Measurements from ENCODE around the gene TMEM14A. TPM values are rescaled to one million over a fixed set of nuclear protein-coding genes. Genes with fewer than 3 reads are reported as not detected.

TMEM14A gene, protein sequence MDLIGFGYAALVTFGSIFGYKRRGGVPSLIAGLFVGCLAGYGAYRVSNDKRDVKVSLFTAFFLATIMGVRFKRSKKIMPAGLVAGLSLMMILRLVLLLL
- total RNA-seq: 6.6 and 7.7 TPM in 2 replicates

GRCh38 chr6:52670502-52671409 is at the start of gene TMEM14A:
Gene TMEM14A, plus strand, starts transcription at chr6:52671113. Its CDS starts 5,990 bp downstream, at chr6:52677103.
- no peaks in the 10 kb centered on the region for H3K9me3 Mint-ChIP-seq
- ATAC-seq (ENCODE audit: low read depth): peak; percentile 97
- H3K27ac Mint-ChIP-seq: peak within 1 kb of the TSS; percentile 69
- peak; percentile 88 for DNase-seq
- peak within 1 kb of the TSS; percentile 86 for H3K4me3 Mint-ChIP-seq
- H3K4me1 Mint-ChIP-seq: peaks cover 39% of the 10 kb centered on the region
- intact Hi-C loops (cut with micrococcal nuclease): loop anchor here (2.0 to 5.0 kb wide), 3 partner anchors 18 to 977 kb away; partner anchors contain the start of gene GSTA4
- H3K36me3 Mint-ChIP-seq (ENCODE audit: low read depth): peaks cover 5% of the 10 kb centered on the region
- TF ChIP-seq CTCF (IDR thresholded peaks at IDR 0.05): no peak
- CTCF ChIA-PET: interaction anchor here (1.4 kb wide), 1 partner anchor 18 kb away, joined by 4 read pairs; no protein-coding TSS in a partner anchor
- H3K27me3 Mint-ChIP-seq: no peaks in the 10 kb centered on the region
- POLR2A ChIA-PET: interaction anchor here (0.6 to 0.7 kb wide), 2 partner anchors 24 to 263 kb away, joined by 3 to 4 read pairs; no protein-coding TSS in a partner anchor

DNA sequence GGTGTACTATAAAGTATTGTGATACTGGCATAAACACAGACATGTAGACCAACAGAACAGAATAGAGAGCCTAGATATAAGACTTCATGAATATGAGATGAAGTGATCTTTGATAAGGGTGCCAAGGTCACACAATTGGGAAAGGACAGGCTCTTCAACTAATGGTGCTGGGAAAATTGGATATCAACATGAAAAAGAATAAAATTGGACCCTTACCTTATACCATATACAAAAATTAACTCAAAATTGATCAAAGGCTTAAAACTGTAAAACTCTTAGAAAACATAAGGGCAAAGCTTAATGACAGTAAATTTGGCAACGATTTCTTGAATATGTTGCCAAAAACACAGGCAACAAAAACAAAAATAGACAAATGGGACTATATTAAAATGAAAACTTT is 49.3 kb upstream of the TMEM14A start:
- H3K4me1 Mint-ChIP-seq: no peaks in the 10 kb centered on the region
- ATAC-seq (ENCODE audit: low read depth): no peak
- H3K27ac Mint-ChIP-seq: no peak overlapping the region
- no peaks in the 10 kb centered on the region for H3K9me3 Mint-ChIP-seq
- H3K36me3 Mint-ChIP-seq (ENCODE audit: low read depth): no peaks in the 10 kb centered on the region
- CTCF ChIA-PET: no interaction called here
- intact Hi-C loops (cut with micrococcal nuclease): no loop called here
- no peak for TF ChIP-seq CTCF (IDR thresholded peaks at IDR 0.05)
- DNase-seq: no peak
- POLR2A ChIA-PET: no interaction called here
- no peak overlapping the region for H3K4me3 Mint-ChIP-seq
- peaks cover 15% of the 10 kb centered on the region for H3K27me3 Mint-ChIP-seq

- no peak overlapping the region for H3K4me3 Mint-ChIP-seq
- intact Hi-C loops (cut with micrococcal nuclease): no loop called here
- H3K4me1 Mint-ChIP-seq: no peaks in the 10 kb centered on the region
- ATAC-seq (ENCODE audit: low read depth) (no peak), DNase-seq (no peak)
- ChIA-PET POLR2A (no interaction called here), CTCF (interaction anchor here (1.4 kb wide), 1 partner anchor 27 kb away, joined by 5 read pairs; no protein-coding TSS in a partner anchor)
- peaks cover 15% of the 10 kb centered on the region for H3K27me3 Mint-ChIP-seq
- no peaks in the 10 kb centered on the region for H3K36me3 Mint-ChIP-seq (ENCODE audit: low read depth)
- no peak for TF ChIP-seq CTCF (IDR thresholded peaks at IDR 0.05)
- no peaks in the 10 kb centered on the region for H3K9me3 Mint-ChIP-seq
- no peak overlapping the region for H3K27ac Mint-ChIP-seq
These were observed 48.1 kb upstream of the TMEM14A start for GRCh38 chr6:52622810-52623209.

GRCh38 chr6:52632011-52632410 is 38.9 kb upstream of the TMEM14A start:
- Mint-ChIP-seq H3K4me1 (no peaks in the 10 kb centered on the region), H3K27me3 (peaks cover 4% of the 10 kb centered on the region), H3K27ac (no peak overlapping the region), H3K36me3 (ENCODE audit: low read depth) (no peaks in the 10 kb centered on the region), H3K4me3 (no peak overlapping the region), H3K9me3 (no peaks in the 10 kb centered on the region)
- no peak for TF ChIP-seq CTCF (IDR thresholded peaks at IDR 0.05)
- intact Hi-C loops (cut with micrococcal nuclease): no loop called here
- ATAC-seq (ENCODE audit: low read depth): no peak
- DNase-seq: no peak
- POLR2A ChIA-PET: no interaction called here
- CTCF ChIA-PET: no interaction called here

- Mint-ChIP-seq H3K27ac (no peak overlapping the region), H3K27me3 (peaks cover 7% of the 10 kb centered on the region), H3K4me1 (no peaks in the 10 kb centered on the region), H3K9me3 (no peaks in the 10 kb centered on the region), H3K36me3 (ENCODE audit: low read depth) (no peaks in the 10 kb centered on the region), H3K4me3 (no peak overlapping the region)
- no peak for ATAC-seq (ENCODE audit: low read depth)
- no peak for DNase-seq
- ChIA-PET CTCF (interaction anchor here (1.2 kb wide), 1 partner anchor 14 kb away, joined by 3 read pairs; no protein-coding TSS in a partner anchor), POLR2A (no interaction called here)
- intact Hi-C loops (cut with micrococcal nuclease): no loop called here
- TF ChIP-seq CTCF (IDR thresholded peaks at IDR 0.05): no peak
These were observed 36.7 kb upstream of the TMEM14A start for GRCh38 chr6:52634211-52634610.
